Measurements from ENCODE around the gene PDGFRA. TPM values are rescaled to one million over a fixed set of nuclear protein-coding genes. Genes with fewer than 3 reads are reported as not detected.
"Not testable (repeated sequence)": the region's sequence is repeated elsewhere in the genome, so short reads cannot be mapped to it uniquely, and the experiment has no call there.

The PDGFRA gene
- polyA plus RNA-seq, 1 donor from 2014 or later, result 0.43 TPM

DNA sequence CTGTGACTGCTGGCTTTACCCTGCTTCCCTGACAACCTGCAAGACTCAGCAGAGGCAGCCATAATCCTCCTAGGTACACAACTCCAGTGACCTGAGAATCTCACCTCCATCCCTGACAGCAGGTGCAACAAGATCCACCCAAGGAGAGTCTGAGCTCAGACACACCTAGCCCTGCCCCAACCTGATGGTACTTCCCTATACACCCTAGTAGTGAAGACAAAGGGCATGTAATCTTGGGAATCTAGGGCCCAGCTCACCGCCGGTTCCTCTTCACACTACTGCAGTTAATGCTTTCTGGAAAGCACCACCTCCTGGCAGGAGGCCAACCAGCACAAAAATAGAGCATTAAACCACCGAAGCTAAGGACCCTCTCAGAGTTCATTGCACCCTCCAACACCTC is 113.0 kb downstream of the PDGFRA start:
- not testable (repeated sequence) for H3K27ac ChIP-seq (ENCODE audit: low read length); H3K4me2 ChIP-seq (ENCODE audit: low read length); H3K27me3 ChIP-seq (ENCODE audit: insufficient read depth, low read depth, low read length); H4K20me1 ChIP-seq (ENCODE audit: insufficient read depth); H3K36me3 ChIP-seq (ENCODE audit: insufficient read depth, low read length); H3K4me3 ChIP-seq (ENCODE audit: low read length); H2AFZ ChIP-seq (ENCODE audit: low read depth, low read length); H3F3A ChIP-seq (ENCODE audit: insufficient read depth, low read length, poor library complexity, severe bottlenecking); H3K9ac ChIP-seq (ENCODE audit: low read length); H3K9me3 ChIP-seq (ENCODE audit: low read length); H3K9me2 ChIP-seq (ENCODE audit: insufficient read depth, low read length); H3K79me2 ChIP-seq (replicated peaks; ENCODE audit: insufficient read depth, low read length)

Other genes with a start within 250 kb of the PDGFRA start
- 51.8 and 58.5 TPM in 2 replicates for gene CHIC2, start 164.7 kb upstream of the PDGFRA start, polyA plus RNA-seq
- gene GSX2, start 129.1 kb upstream of the PDGFRA start, polyA plus RNA-seq, result 0.48 and 0.87 TPM in 2 replicates

Data from neural cell (in vitro differentiated cells).